Natural killer cell (primary cell): ENCODE results near the gene RIPOR2. TPM values are rescaled to one million over a fixed set of nuclear protein-coding genes. Genes with fewer than 3 reads are reported as not detected.

Experiments
- ATAC-seq, 3 donors: fragments of 150-1000 bp in 2 of 3; fragments of 200-7000 bp in 1 of 3; cut with Tn5 transposase; 1 replicate in 1 of 3; 2 replicates in 2 of 3; pipeline ENCODE4 v1.10.0; 2021; ENCODE audit warnings: mild to moderate bottlenecking in 2 of 3, moderate library complexity in 2 of 3
- DNase-seq, 2 donors: peaks; one replicate each; pipeline versions ENCODE4 v3.0.0 to v3.0.0-alpha.2; 2013 to 2021; ENCODE audit warnings: mixed read lengths in 1 of 2
- H3K27ac ChIP-seq: one replicate; pipeline ENCODE4 v1.5.1; 2013; ENCODE audit warnings: mild to moderate bottlenecking, low read length
- H3K27me3 ChIP-seq: one replicate; pipeline ENCODE4 v1.6.1; 2013; ENCODE audit warnings: low read length; ENCODE audit not compliant: control insufficient read depth, insufficient read depth
- H3K36me3 ChIP-seq: one replicate; pipeline ENCODE4 v1.6.1; 2013; ENCODE audit warnings: low read length; ENCODE audit not compliant: control insufficient read depth, insufficient read depth
- H3K4me1 ChIP-seq: one replicate; pipeline ENCODE4 v1.6.1; 2013; ENCODE audit warnings: low read length; ENCODE audit not compliant: control insufficient read depth, insufficient read depth
- H3K4me3 ChIP-seq: one replicate; pipeline ENCODE4 v1.5.1; 2013; ENCODE audit warnings: low read length
- H3K9me3 ChIP-seq: one replicate; pipeline ENCODE4 v1.6.1; 2013; ENCODE audit warnings: low read length; ENCODE audit not compliant: control insufficient read depth, insufficient read depth
- H3K27ac Mint-ChIP-seq, 2 donors: one replicate each; pipeline ENCODE4 v1.8.0; 2022; ENCODE audit warnings: mild to moderate bottlenecking in 2 of 2, mixed read lengths in 2 of 2, moderate library complexity in 1 of 2
- H3K27me3 Mint-ChIP-seq, 2 donors: one replicate each; pipeline ENCODE4 v1.8.0; 2022; ENCODE audit warnings: low read depth in 2 of 2, mixed read lengths in 2 of 2
- H3K36me3 Mint-ChIP-seq: one replicate; pipeline ENCODE4 v1.8.0; 2022; ENCODE audit warnings: mixed read lengths
- H3K4me1 Mint-ChIP-seq, 2 donors: one replicate each; pipeline ENCODE4 v1.8.0; 2022; ENCODE audit warnings: mixed read lengths in 2 of 2
- H3K4me3 Mint-ChIP-seq: one replicate; pipeline ENCODE4 v1.8.0; 2022; ENCODE audit warnings: mild to moderate bottlenecking, moderate library complexity, mixed read lengths
- H3K9me3 Mint-ChIP-seq, 2 donors: one replicate each; pipeline ENCODE4 v1.8.0; 2022; ENCODE audit warnings: mixed read lengths in 2 of 2
- whole genome bisulfite sequencing: methylation state at CpG from one replicate; pipeline ENCODE4 v1.1.7; 2013; ENCODE audit warnings: missing lambda C conversion rate; ENCODE audit not compliant: insufficient coverage; 5-methylcytosine and 5-hydroxymethylcytosine counted together
- intact Hi-C: fragments of 100-400 bp; cut with micrococcal nuclease; formaldehyde crosslinking; loops from one replicate; pipeline ENCODE4 v1.14.2; 2022
- total RNA-seq, 4 donors: library from RNA; stranded (reverse); fragments of 120-200 nt in 1 of 4; gene quantifications; one replicate each; pipeline versions ENCODE4 v1.2.3 to v1.2.4, GENCODE V29; 2013 to 2022
- TF ChIP-seq, protein P1 (sequence below): fragments of 200-600 bp; IDR thresholded peaks from one replicate; pipeline ENCODE4 v1.8.0; 2022; ENCODE audit warnings: antibody characterized with exemption

RIPOR2 gene
- total RNA-seq, 3 donors from 2014 or later (not counting 1 experiment from before 2014, with no cell fraction given), result 234 to 312 (median 299) TPM

DNA sequence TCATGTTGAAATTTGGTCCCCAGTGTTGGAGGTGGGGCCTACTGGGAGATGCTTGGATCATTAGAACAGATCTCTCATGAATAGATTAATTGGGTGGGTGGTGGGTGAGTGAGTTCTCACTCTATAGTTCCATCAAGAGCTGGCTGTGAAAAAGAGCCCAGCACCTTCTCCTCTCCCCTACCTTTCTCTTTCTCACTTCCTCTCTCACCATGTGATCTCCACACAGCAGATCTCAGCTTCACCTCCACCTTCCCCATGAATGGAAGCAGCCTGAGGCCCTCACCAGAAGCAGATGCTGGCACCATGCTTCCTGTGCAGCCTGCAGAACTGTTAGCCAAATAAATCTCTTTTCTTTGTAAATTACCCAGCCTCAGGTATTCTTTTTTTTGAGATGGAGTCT, 173.9 kb downstream of the RIPOR2 start:
- H3K9me3 ChIP-seq, result no peaks in the 10 kb centered on the region
- H3K4me1 ChIP-seq, result no peaks in the 10 kb centered on the region
- no peaks in the 10 kb centered on the region for H3K9me3 Mint-ChIP-seq
- H3K36me3 Mint-ChIP-seq, result no peaks in the 10 kb centered on the region
- no peaks in the 10 kb centered on the region for H3K36me3 ChIP-seq
- no peaks in the 10 kb centered on the region for H3K27me3 Mint-ChIP-seq
- intact Hi-C loops, result no loop called here
- H3K4me3 Mint-ChIP-seq, result no peak overlapping the region
- no peak for ATAC-seq
- DNase-seq, result no peak
- no peaks in the 10 kb centered on the region for H3K27me3 ChIP-seq
- no peak overlapping the region for H3K4me3 ChIP-seq
- TF ChIP-seq, protein P1, sequence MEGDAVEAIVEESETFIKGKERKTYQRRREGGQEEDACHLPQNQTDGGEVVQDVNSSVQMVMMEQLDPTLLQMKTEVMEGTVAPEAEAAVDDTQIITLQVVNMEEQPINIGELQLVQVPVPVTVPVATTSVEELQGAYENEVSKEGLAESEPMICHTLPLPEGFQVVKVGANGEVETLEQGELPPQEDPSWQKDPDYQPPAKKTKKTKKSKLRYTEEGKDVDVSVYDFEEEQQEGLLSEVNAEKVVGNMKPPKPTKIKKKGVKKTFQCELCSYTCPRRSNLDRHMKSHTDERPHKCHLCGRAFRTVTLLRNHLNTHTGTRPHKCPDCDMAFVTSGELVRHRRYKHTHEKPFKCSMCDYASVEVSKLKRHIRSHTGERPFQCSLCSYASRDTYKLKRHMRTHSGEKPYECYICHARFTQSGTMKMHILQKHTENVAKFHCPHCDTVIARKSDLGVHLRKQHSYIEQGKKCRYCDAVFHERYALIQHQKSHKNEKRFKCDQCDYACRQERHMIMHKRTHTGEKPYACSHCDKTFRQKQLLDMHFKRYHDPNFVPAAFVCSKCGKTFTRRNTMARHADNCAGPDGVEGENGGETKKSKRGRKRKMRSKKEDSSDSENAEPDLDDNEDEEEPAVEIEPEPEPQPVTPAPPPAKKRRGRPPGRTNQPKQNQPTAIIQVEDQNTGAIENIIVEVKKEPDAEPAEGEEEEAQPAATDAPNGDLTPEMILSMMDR, result no peak
- H3K27ac Mint-ChIP-seq, result no peak overlapping the region
- H3K27ac ChIP-seq, result no peak overlapping the region
- no peaks in the 10 kb centered on the region for H3K4me1 Mint-ChIP-seq

DNA sequence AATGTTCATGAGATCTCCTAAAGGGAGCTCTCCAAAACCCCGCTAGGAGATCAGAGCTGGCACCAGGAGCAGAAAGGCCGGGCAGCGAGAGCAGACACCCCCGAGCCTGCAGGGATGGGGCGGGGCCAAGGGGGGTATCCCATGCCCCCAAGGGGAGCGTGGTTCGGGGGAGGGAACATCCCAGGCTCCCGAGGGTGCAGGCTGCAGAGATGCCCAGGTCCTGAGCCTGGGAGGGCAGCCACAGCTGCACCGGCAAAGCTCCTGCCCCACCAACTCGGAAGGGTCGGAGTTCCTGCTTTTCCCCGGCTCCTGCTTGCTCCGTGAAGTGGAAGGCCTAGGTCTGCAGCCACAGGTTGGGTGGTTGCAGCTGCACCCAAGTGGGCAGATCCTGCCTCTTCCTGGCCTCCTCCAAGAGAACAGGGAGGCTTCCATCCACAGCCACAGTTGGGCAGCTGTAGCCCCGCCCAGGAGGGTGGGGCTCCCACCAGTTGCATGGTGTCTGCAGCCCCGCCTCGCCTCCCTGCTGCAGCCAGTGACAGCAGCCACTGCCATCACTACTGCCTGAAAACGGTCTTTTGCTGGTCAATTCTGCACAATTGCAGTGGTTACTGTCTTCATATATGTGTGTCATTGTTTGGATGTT, 174.4 kb downstream of the RIPOR2 start:
- no peak overlapping the region for H3K27ac Mint-ChIP-seq
- H3K4me1 ChIP-seq, result no peaks in the 10 kb centered on the region
- no peak for DNase-seq
- WGBS, result 93% methylated on average over 17 of the region's 17 CpGs
- TF ChIP-seq, protein P1, result no peak
- H3K27me3 Mint-ChIP-seq, result no peaks in the 10 kb centered on the region
- H3K36me3 Mint-ChIP-seq, result no peaks in the 10 kb centered on the region
- no peak for ATAC-seq
- H3K27ac ChIP-seq, result no peak overlapping the region
- no peaks in the 10 kb centered on the region for H3K4me1 Mint-ChIP-seq
- no peak overlapping the region for H3K4me3 Mint-ChIP-seq
- no peaks in the 10 kb centered on the region for H3K9me3 Mint-ChIP-seq
- no peaks in the 10 kb centered on the region for H3K36me3 ChIP-seq
- no peaks in the 10 kb centered on the region for H3K9me3 ChIP-seq
- intact Hi-C loops, result no loop called here
- H3K4me3 ChIP-seq, result no peak overlapping the region
- no peaks in the 10 kb centered on the region for H3K27me3 ChIP-seq

DNA sequence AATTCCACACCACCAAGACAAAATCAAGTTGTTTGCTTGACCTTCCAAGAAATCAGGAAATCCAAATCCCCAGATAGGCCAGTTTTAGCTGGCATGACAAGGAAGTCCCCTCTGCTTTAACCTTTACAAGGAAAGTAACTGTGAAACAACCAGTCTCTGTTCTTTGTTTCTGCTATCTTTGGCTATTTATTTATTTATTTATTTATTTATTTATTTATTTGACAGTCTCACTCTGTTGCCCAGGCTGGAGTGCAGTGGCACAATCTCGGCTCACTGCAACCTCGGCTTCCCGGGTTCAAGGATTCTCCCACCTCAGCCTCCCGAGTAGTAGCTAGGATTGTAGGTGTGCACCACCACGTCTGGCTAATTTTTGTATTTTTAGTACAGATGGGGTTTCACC, 175.6 kb downstream of the RIPOR2 start:
- no peaks in the 10 kb centered on the region for H3K9me3 Mint-ChIP-seq
- Histone ChIP-seq H3K27ac (no peak overlapping the region), H3K4me3 (no peak overlapping the region), H3K36me3 (no peaks in the 10 kb centered on the region), H3K4me1 (no peaks in the 10 kb centered on the region), H3K9me3 (no peaks in the 10 kb centered on the region), H3K27me3 (no peaks in the 10 kb centered on the region)
- 93% methylated on average over 5 of the region's 5 CpGs for WGBS
- H3K27me3 Mint-ChIP-seq, result no peaks in the 10 kb centered on the region
- no peak for ATAC-seq
- intact Hi-C loops, result no loop called here
- no peaks in the 10 kb centered on the region for H3K4me1 Mint-ChIP-seq
- H3K27ac Mint-ChIP-seq, result no peak overlapping the region
- no peak overlapping the region for H3K4me3 Mint-ChIP-seq
- H3K36me3 Mint-ChIP-seq, result no peaks in the 10 kb centered on the region
- TF ChIP-seq, protein P1, result no peak
- no peak for DNase-seq

DNA sequence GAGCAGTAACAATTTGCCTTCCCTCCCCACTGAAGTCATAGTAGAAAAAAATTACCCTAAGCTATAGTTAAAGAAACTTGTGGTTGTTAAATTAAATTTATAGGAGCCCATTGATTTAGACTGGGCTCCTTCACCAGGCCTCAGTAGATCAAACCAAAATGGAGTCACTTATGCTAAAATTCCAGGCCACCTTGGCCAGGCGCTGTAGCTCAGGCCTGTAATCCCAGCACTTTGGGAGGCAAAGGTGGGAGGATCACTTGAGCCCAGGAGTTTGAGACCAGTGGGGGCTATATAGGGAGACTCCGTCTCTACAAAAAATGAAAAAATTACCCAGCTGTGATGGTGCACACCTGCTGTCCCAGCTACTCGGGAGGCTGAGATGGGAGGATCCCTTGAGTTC, 176.0 kb downstream of the RIPOR2 start:
- DNase-seq (no peak), ATAC-seq (no peak)
- Histone ChIP-seq H3K4me3 (no peak overlapping the region), H3K36me3 (no peaks in the 10 kb centered on the region), H3K4me1 (no peaks in the 10 kb centered on the region), H3K9me3 (no peaks in the 10 kb centered on the region), H3K27me3 (no peaks in the 10 kb centered on the region), H3K27ac (no peak overlapping the region)
- H3K9me3 Mint-ChIP-seq, result no peaks in the 10 kb centered on the region
- intact Hi-C loops, result no loop called here
- H3K27ac Mint-ChIP-seq, result no peak overlapping the region
- H3K36me3 Mint-ChIP-seq, result no peaks in the 10 kb centered on the region
- H3K27me3 Mint-ChIP-seq, result no peaks in the 10 kb centered on the region
- no peak overlapping the region for H3K4me3 Mint-ChIP-seq
- H3K4me1 Mint-ChIP-seq, result no peaks in the 10 kb centered on the region
- TF ChIP-seq, protein P1, result no peak
- 97% methylated on average over 3 of the region's 3 CpGs for WGBS
